GM19324 (cell line): ENCODE data around the gene ARAF.
"Not testable (repeated sequence)": the region's sequence is repeated elsewhere in the genome, so short reads cannot be mapped to it uniquely, and the experiment has no call there.

Experiments
- ATAC-seq: cut with Tn5 transposase; IDR thresholded peaks from one replicate; pipeline ENCODE4 v1.9.1; 2021; ENCODE audit warnings: mild to moderate bottlenecking, moderate library complexity; ENCODE audit not compliant: unreplicated experiment, low FRiP score

ARAF gene

DNA sequence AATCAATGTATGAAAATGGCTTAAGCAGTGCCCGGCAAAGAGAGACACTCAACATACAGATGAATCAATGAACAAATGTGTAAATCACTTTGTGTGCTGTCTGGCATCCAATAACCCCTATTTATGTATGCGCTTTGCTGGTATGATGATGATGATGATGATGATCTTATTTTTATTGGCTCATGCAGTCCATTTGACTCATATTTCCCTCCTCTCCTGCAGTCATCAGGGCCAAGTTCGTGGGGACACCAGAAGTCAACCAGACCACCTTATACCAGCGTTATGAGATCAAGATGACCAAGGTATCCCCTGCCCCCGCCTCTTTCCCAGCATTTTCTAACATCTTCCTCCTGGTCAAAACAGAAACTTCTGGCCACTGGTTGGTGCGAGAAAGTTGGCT lies 23.7 kb downstream of the ARAF start:
- no peak for ATAC-seq

DNA sequence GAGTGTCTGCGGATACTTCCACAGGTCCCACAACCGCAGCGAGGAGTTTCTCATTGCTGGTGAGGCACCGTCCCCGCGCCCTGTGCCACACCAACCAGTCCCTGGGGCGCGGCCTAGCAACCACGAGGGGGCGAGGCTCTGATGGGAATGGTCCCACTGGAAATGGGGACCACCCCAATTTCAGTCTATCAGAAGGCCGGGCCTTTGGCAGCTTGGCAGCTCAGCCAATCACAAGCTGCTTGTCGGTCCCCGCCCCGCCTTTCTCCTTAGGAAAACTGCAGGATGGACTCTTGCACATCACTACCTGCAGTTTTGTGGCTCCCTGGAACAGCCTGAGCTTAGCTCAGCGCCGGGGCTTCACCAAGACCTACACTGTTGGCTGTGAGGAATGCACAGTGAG lies 24.3 kb downstream of the ARAF start:
- no peak for ATAC-seq

DNA sequence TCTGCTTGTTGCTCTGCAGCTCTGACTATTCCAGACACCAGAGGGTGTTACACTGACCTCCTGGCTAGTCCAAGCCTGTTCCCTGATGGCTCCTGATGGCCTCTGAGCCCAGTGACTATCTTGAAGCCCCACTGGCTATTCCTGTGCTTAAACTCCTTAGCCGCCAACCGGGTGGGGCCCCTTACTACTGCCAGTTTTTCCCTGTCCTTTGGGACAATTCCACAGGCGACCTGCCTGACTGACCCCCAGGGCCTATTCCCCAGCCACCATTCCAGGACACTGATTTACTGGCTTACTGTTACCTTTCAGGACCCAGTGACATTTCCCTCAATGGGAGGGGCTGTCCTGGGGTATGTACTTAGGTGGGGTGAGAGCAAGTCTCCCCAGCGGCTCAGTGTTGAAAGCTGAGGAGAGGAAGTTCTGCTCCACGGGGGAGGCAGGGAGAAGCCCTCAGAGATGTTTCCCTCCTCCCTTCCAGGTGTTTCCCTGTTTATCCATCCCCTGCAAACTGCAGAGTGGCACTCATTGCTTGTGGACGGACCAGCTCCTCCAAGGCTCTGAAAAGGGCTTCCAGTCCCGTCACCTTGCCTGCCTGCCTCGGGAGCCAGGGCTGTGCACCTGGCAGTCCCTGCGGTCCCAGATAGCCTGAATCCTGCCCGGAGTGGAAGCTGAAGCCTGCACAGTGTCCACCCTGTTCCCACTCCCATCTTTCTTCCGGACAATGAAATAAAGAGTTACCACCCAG lies 25.2 kb downstream of the ARAF start:
- ATAC-seq = no peak

DNA sequence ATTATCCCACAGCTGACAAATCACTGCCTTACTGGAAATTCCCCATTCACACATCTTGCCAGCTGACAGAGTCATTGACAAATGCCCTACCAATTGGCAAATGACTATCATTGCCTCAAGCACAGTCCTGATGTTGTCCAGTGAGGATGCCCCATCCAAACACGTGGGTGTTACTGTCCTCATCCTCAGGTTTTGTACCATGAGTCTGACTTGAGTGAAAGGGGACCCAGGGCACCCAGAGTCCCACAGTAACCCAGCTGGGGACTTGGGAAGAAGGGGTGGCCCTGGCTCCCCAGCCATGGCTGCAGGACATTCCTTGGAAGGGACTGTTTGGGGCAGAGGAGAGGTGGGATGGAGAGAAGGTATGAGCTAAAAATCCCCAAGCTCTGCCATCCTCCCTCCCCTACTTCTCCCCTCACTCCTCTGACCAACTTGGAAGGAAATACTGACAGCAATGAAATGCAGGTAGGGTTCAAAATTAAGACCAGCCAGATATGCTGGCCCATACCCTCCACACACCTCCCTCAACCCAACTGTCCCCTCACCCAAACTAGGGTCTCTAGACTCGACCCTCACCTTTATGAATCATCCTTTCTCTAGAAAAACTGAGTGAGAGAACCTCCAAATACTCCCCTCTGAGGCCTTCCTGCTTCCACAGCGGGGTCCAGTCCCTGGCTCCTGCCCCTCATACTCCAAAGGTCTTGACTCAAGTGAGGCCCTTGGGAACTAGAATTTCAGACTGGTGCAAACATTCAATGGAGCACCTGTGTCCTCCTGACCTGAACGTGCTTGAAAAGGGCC lies 26.3 kb downstream of the ARAF start:
- no peak for ATAC-seq

DNA sequence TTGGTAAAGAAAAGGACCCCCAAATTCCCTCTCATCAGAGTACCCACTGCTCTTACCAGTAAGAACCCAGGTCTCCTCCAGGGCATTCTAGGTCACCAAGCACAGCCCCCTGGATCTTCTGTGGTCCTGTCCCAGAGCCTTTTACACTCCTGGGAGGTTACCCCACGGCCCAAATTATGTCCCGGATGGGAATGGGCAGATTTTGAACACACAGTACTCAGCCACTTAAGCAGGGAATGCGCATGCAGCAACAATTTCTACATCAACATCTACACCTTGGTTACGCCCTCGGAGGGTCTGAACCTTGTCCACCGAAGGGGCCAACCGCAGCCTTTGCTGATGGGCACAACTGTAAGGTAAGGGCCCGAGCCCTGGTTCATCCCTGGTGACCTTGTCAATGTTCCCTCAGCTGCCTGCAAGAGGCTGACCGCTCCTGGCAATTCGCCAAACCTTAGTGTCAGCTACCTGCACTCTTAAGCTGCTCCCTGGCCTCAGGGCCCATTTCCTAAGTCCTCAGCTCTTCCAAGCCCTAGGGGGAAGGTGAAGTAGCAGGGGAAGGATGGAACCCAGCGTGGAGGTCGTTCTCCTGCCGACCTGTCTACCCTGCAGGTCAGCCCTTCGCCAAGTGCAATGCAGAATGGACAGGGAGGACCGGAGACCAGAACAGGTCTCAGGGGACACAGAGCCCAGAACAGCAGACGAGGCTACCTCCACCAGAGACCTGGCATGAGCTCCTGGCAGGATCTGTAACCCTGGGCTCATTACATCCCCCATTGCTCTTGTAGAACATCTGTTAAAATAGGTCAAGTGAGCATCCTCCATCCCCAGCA lies 27.1 kb downstream of the ARAF start:
- no peak for ATAC-seq

GRCh38 chrX:47590984-47591383 lies 30.0 kb downstream of the ARAF start:
- no peak for ATAC-seq

DNA sequence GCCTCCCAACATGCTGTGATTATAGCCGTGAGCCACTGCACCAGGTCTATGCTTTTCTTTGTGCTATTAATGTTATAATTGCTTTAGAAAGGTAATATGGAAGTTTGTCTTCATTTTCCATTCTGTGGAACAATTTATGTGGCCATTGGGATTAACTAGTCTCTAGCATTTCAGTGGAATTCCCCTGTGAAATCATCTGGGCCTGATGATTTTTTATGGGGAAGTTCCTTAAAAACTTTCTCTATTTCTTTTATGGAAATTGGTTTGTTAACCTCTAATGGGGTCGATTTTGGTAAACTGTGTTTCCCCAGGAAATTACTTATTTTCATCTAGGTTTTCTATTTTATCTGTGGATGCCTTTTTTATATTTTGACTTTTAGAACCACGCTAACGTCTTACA lies 32.5 kb downstream of the ARAF start:
- ATAC-seq = no peak

DNA sequence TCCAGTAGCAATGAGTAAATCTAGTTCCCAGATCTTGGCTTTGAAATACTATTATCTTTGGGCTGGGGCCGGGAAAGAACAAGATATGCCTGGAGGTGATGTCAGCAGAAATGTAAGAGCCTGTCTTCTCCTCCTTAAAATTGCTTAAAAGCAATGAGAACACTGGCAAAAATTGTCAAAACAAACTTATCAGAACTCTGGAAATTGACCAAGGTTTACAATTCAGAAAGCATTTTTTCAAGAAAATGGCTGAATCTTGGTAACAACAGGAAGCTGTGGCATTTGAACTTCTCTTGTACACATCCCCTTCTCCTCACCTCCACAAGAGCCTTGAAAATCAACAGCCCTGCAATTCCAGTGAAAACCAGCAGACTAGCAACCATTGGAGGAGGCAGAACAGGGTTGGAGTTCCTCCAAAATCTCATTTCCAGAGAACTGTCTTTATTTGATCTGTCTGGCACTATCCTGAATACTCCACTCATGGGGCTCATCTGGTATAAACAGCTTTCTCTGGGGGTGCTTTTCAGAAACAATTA lies 34.8 kb downstream of the ARAF start:
- ATAC-seq = no peak

DNA sequence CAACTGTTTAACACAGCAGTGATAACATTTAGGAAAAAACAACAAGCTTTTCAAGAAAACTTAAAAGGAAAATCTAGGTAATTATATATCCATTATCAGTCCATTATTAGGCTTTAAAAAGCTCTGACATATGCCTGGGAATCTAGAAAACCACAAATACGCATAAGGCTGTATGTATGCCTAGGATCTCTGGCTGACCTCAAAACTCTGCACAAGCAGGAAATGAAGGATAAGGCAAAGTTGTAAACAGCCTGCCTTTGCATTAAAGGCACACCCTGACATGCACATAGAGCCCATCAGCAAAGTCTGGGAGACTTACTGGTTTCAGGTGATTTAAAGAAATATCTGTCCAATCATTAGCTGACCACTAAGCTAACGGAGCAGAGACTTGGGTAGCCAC lies 35.3 kb downstream of the ARAF start:
- ATAC-seq = no peak

- no peak for ATAC-seq
These were observed 36.2 kb downstream of the ARAF start for GRCh38 chrX:47597222-47597621.

- not testable (repeated sequence) for ATAC-seq
These were observed 42.1 kb downstream of the ARAF start for GRCh38 chrX:47603125-47603524.

DNA sequence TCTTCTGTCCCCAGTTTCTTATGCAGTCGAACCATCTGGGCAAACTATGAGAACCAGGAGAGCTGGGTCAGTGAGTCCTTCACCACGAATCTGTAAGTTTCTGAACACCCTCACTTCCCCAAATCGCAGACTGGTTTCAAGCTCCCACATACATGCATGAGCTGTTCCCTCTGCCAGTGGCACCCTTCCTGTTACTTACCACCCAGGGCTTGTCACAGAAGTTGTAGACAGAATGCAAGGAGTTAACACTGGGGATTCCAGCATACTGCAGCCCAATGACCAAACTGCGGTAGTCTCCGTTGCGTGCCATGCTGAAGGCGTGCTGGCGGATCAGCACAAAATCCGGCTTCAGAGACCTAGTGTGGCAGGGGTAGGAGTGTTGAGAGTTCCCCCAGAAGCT lies 44.0 kb downstream of the ARAF start:
- no peak for ATAC-seq

DNA sequence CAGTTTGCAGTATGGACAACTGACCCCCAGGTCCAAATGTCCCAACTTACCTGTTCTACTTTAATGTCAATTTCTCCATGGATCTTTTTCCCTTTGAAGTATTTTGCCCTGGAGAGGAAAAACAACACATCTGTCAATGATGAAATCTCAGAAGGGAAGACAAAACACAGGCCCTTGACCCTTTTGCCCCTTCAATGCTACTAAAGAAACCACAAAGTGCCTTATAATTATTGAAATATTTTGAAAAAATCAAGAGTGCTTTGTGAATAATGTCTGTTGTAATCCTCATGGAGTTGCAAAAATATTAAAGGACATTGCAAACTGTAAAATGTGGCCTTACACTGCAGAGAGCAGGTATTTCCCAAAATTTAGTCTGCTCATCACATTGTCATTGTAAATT lies 46.1 kb downstream of the ARAF start:
- no peak for ATAC-seq

DNA sequence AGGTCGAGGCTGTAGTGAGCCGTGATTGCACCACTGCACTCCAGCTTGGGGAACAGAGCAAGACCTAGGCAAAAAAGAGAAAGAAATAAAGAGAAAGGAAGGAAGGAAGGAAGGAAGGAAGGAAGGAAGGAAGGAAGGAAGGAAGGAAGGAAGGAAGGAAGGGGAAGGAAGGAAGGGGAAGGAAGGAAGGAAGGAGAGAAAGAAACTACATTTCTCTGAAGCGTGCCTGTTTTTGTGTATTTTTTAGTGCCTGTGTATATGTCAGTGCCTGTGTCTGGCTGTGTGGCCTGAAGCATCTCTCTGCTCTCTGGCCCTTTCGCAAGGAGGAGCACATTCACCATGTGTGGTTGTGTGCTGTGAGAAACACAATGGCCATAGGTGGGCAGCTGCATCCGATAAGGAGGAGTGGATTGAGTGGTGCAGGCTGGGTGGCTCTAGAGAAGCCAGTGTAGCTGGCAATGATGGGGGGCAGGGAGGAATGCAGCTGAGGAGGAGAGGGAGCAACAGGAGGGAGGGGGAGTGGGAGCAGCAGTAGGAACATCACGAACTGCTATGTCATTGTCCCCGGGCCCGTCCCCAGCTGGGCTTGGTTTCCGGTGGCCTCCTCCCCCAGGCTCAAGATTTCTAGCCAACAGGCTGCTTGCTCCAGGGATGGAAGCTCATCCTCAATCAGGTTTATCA lies 47.3 kb downstream of the ARAF start:
- no peak for ATAC-seq

DNA sequence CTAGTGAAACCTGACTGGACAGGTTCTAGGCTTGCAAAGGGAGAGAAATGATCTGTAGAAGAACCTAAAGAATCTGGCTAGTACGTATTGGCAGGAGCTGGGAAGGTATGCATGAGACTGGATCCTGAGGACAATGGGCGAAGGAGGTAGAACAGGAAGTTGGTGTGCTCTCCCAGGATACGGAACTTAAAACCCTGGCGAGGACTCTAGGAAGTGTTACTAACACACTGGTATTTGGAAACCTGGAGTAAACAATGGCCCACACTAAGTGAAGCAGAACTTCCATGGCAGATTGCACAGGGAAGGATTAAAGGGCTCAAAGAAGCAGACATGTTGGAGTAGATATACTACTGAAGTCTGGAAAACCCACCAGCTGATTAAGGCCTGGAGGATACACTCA lies 49.5 kb downstream of the ARAF start:
- no peak for ATAC-seq

GRCh38 chrX:47611489-47611888 lies 50.5 kb downstream of the ARAF start:
- ATAC-seq = no peak

DNA sequence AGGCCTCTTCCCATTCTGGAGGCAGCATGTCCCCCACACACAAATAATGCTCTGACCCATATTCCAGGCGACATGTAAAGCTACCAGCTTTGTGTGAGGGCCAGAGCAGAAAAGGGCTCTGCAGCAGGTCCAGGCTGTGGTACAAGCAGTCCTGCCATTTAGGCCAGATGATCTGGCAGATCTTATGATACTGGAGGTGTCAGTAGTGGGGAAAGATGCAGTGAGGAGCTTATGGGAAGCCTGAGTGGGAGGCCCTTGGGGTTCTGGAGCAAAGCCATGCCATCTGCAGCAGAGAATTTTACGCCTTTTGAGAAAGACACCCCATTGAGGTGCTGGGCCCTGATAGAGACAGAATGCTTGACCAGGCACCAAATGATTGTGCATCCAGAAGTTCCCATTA lies 50.9 kb downstream of the ARAF start:
- no peak for ATAC-seq

DNA sequence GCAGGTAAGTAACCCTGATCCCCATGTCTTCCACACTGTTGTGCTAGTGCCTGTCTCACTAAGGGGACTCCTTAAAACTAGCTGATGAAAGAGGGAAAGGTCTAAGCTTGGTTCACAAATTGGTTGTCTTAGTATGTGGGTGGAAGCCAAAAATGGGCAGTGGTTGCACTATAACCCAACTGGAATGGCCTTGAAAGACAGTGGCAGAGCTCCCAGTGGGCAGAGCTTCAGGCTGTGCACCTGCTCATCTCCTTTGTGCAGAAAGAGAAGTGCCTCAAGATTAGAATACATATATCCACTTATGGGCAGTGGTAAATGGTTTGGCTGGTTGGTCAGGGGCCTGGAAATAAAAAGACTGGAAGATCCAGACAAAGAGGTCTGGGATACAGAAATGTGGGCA lies 51.4 kb downstream of the ARAF start:
- no peak for ATAC-seq

DNA sequence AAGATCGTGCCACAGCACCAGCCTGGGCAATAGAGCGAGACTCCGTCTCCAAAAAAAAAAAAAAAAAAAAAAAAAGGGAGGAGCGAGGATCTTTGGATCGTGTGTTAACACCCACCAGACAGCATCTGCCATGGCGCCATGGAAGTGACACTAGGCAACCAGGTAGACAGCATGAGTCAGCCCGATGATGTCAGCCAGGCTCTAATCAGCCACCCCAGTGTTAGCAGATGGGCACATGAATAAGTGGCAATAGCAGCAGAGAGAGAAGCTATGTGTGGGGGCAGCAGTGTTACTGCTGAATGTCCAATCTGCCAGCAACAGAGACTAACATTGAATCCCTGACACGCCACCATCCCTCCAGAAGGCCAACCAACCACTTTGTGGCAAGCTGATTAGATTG lies 52.1 kb downstream of the ARAF start:
- ATAC-seq = no peak

DNA sequence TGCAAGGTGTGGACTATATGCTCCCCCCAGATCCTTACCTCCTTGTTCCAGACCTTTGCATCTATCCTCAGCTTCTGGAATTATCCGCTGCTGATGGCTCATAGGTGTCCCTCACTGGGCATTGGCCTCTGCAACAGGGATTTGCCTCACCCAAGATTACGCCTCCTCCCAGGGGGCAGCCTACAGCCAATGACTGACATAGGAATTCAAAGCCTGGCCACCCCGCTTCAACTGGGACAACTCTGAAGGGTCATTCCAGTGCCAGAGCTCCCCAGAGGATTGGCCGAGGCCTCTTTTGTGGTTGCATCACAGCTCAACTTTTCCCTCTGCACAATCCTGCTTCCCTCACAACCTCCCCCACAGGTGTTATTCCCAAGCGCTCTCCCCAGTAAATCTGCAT lies 53.6 kb downstream of the ARAF start:
- ATAC-seq = no peak
